H1 (cell line): ENCODE measurements around the gene GNG12. TPM values are rescaled to one million over a fixed set of nuclear protein-coding genes. Genes with fewer than 3 reads are reported as not detected.

Source experiments
- CTCF ChIA-PET: fragments of 300-600 bp; sonication (Branson Sonifier 250); formaldehyde crosslinking; loops from one replicate; lab custom pipeline; 2021; ENCODE audit not compliant: partially characterized antibody; lab: Charles Lee
- POLR2A ChIA-PET: fragments of 300-600 bp; sonication (Branson Sonifier 250); formaldehyde crosslinking; loops from one replicate; lab custom pipeline; 2021; ENCODE audit warnings: inconsistent platforms; ENCODE audit not compliant: partially characterized antibody; lab: Charles Lee
- DNase-seq, 2 experiments: peaks; one replicate each; pipeline versions ENCODE4 v3.0.0 to v3.0.0-alpha.2; 2010 to 2022; ENCODE audit warnings: low spot score in 2 of 2, low read depth in 1 of 2, mixed read lengths in 1 of 2
- FAIRE-seq: peaks from 2 replicates; lab custom pipeline; 2011; peaks lifted over from hg19 to GRCh38; lab: Jason Lieb, UNC
- H2AFZ ChIP-seq: 2 replicates; pipeline ENCODE4 v1.8.1; 2012; ENCODE audit warnings: low read length, inconsistent platforms
- H2AK5ac ChIP-seq: 2 replicates; pipeline ENCODE4 v1.6.1; 2013; ENCODE audit warnings: low read depth, low read length
- H2BK120ac ChIP-seq: replicated peaks from 2 replicates; pipeline ENCODE3; 2013; ENCODE audit warnings: low read depth, low read length, inconsistent platforms
- H2BK12ac ChIP-seq: 2 replicates; pipeline ENCODE4 v1.6.1; 2013; ENCODE audit warnings: low read depth, low read length
- H2BK15ac ChIP-seq: 2 replicates; pipeline ENCODE4 v1.6.1; 2013; ENCODE audit warnings: low read length
- H2BK20ac ChIP-seq: 2 replicates; pipeline ENCODE4 v1.6.1; 2013; ENCODE audit warnings: low read length
- H2BK5ac ChIP-seq: 2 replicates; pipeline ENCODE4 v1.6.1; 2013; ENCODE audit warnings: low read depth, low read length
- H3K14ac ChIP-seq: 2 replicates; pipeline ENCODE4 v1.6.1; 2013; ENCODE audit warnings: inconsistent platforms; ENCODE audit not compliant: insufficient read length
- H3K18ac ChIP-seq: 2 replicates; pipeline ENCODE4 v1.6.1; 2013; ENCODE audit warnings: low read length; ENCODE audit errors: extremely low read depth
- H3K23ac ChIP-seq: 2 replicates; pipeline ENCODE4 v1.6.1; 2013; ENCODE audit warnings: inconsistent platforms; ENCODE audit not compliant: insufficient read length
- H3K23me2 ChIP-seq: 2 replicates; pipeline ENCODE4 v1.6.1; 2013; ENCODE audit warnings: low read depth, low read length
- H3K27ac ChIP-seq: 2 replicates; pipeline ENCODE4 v1.6.1; 2011; ENCODE audit warnings: low read depth, low read length, inconsistent platforms
- H3K27me3 ChIP-seq, 4 experiments: replicated peaks in 1 of 4; 1 replicate in 1 of 4; 2 replicates in 3 of 4; pipeline versions ENCODE4 v1.6.1 to v1.8.1; 2011 to 2013; ENCODE audit warnings: low read length in 3 of 4, mild to moderate bottlenecking in 3 of 4, inconsistent platforms in 2 of 4, mixed read lengths in 2 of 4, moderate library complexity in 1 of 4; ENCODE audit not compliant: control insufficient read depth in 3 of 4, insufficient read depth in 3 of 4; ENCODE audit errors: extremely low read depth in 1 of 4
- H3K36me3 ChIP-seq, 4 experiments: 2 replicates each; pipeline versions ENCODE4 v1.6.1 to v1.8.1; 2011 to 2013; ENCODE audit warnings: mild to moderate bottlenecking in 4 of 4, low read length in 3 of 4, moderate library complexity in 2 of 4, control low read depth in 1 of 4, inconsistent platforms in 1 of 4; ENCODE audit not compliant: insufficient read depth in 4 of 4, control insufficient read depth in 2 of 4
- H3K4ac ChIP-seq: replicated peaks from 2 replicates; pipeline ENCODE3; 2013; ENCODE audit warnings: low read length, low read depth, mixed read lengths, inconsistent platforms; ENCODE audit not compliant: insufficient read length
- H3K4me1 ChIP-seq, 4 experiments: replicated peaks in 1 of 4; 1 replicate in 1 of 4; 2 replicates in 3 of 4; pipeline versions ENCODE4 v1.6.1 to v1.8.1; 2011 to 2013; ENCODE audit warnings: low read length in 3 of 4, inconsistent platforms in 2 of 4, mixed read lengths in 1 of 4; ENCODE audit not compliant: insufficient read depth in 4 of 4, control insufficient read depth in 3 of 4
- H3K4me2 ChIP-seq, 2 experiments: 2 replicates each; pipeline versions ENCODE4 v1.6.1 to v1.8.1; 2011 to 2013; ENCODE audit warnings: low read depth in 2 of 2, low read length in 2 of 2, control low read depth in 1 of 2, inconsistent platforms in 1 of 2, mild to moderate bottlenecking in 1 of 2; ENCODE audit not compliant: insufficient read depth in 1 of 2
- H3K4me3 ChIP-seq, 4 experiments: fragments of 200-600, 300-600 bp in 1 of 4; sonication (generic), shearing (Covaris generic), sonication (Bioruptor Twin) in 1 of 4; 2 replicates each; pipeline versions ENCODE4 v1.5.1 to v1.8.1; 2011 to 2016; ENCODE audit warnings: low read length in 4 of 4, low read depth in 3 of 4, control low read depth in 2 of 4, inconsistent platforms in 2 of 4, mild to moderate bottlenecking in 2 of 4, mixed read lengths in 1 of 4, moderate library complexity in 1 of 4; ENCODE audit not compliant: insufficient read depth in 2 of 4; ENCODE audit errors: extremely low read depth in 1 of 4
- H3K56ac ChIP-seq: replicated peaks from 2 replicates; pipeline ENCODE3; 2013; ENCODE audit warnings: low read depth, mild to moderate bottlenecking, mixed read lengths, low read length, inconsistent platforms; ENCODE audit not compliant: insufficient read length
- H3K79me1 ChIP-seq: 2 replicates; pipeline ENCODE4 v1.6.1; 2013; ENCODE audit warnings: low read depth, low read length, control low read depth
- H3K79me2 ChIP-seq, 2 experiments: 2 replicates each; pipeline versions ENCODE4 v1.6.1 to v1.8.1; 2012 to 2013; ENCODE audit warnings: low read length in 2 of 2, mild to moderate bottlenecking in 2 of 2, inconsistent platforms in 1 of 2; ENCODE audit not compliant: insufficient read depth in 2 of 2, control insufficient read depth in 1 of 2
- H3K9ac ChIP-seq, 4 experiments: replicated peaks in 1 of 4; 1 replicate in 1 of 4; 2 replicates in 3 of 4; pipeline versions ENCODE4 v1.6.1 to v1.8.1; 2011 to 2013; ENCODE audit warnings: low read depth in 3 of 4, low read length in 3 of 4, control low read depth in 2 of 4, mild to moderate bottlenecking in 2 of 4, moderate library complexity in 2 of 4, inconsistent platforms in 1 of 4; ENCODE audit errors: extremely low read depth in 1 of 4
- H3K9me3 ChIP-seq, 2 experiments: 2 replicates each; pipeline versions ENCODE4 v1.6.1 to v1.8.1; 2012 to 2013; ENCODE audit warnings: mild to moderate bottlenecking in 2 of 2, moderate library complexity in 2 of 2, control low read depth in 1 of 2, inconsistent platforms in 1 of 2, low read depth in 1 of 2, low read length in 1 of 2, mixed read lengths in 1 of 2; ENCODE audit not compliant: insufficient read depth in 2 of 2
- H4K20me1 ChIP-seq, 2 experiments: replicated peaks in 1 of 2; 2 replicates each; pipeline versions ENCODE3 to v1.8.1; 2011 to 2013; ENCODE audit warnings: inconsistent platforms in 2 of 2, low read length in 2 of 2, mild to moderate bottlenecking in 1 of 2; ENCODE audit not compliant: insufficient read depth in 2 of 2, control insufficient read depth in 1 of 2
- H4K5ac ChIP-seq: 2 replicates; pipeline ENCODE4 v1.6.1; 2013; ENCODE audit warnings: low read length, low read depth, mixed read lengths, inconsistent platforms; ENCODE audit not compliant: insufficient read length
- H4K8ac ChIP-seq: 2 replicates; pipeline ENCODE4 v1.8.0; 2013; ENCODE audit warnings: mild to moderate bottlenecking, moderate library complexity, low read length, inconsistent platforms; ENCODE audit not compliant: insufficient read depth; ENCODE audit errors: extremely low read depth
- H4K91ac ChIP-seq: replicated peaks from 2 replicates; pipeline ENCODE3; 2013; ENCODE audit warnings: low read length, mixed read lengths, inconsistent platforms; ENCODE audit not compliant: insufficient read length
- WGBS, 2 experiments: shearing (Covaris generic) in 1 of 2; methylation state at CpG; one replicate each; pipeline versions ENCODE4 v1.1.6 to v1.1.7; 2013 to 2015; ENCODE audit warnings: low lambda C conversion rate in 2 of 2, mixed read lengths in 2 of 2, inconsistent platforms in 1 of 2, low coverage in 1 of 2, missing lambda C conversion rate in 1 of 2; ENCODE audit not compliant: insufficient replicate concordance in 2 of 2, insufficient coverage in 1 of 2, insufficient read length in 1 of 2; ENCODE audit errors: extremely low coverage in 1 of 2, missing lambda C conversion rate in 1 of 2; 5-methylcytosine and 5-hydroxymethylcytosine counted together
- polyA plus RNA-seq, 7 experiments: library from polyadenylated mRNA; depleted of rRNA in 3 of 7; stranded (reverse) in 5 of 7; unstranded in 2 of 7; fragments of >200 nt in 5 of 7; fragments of 200-250 nt in 2 of 7; gene quantifications; 1 replicate in 5 of 7; 2 replicates in 1 of 7; 4 replicates in 1 of 7; pipeline versions ENCODE4 v1.2.1 to v1.2.3, GENCODE V29; 2011 to 2013; ENCODE audit warnings: missing spikeins in 2 of 7, mixed read lengths in 2 of 7
- total RNA-seq: library from RNA; stranded (reverse); fragmentation: NEBNext Ultra II Directional; extraction: Animal tissue kit (Norgen Biotek cat#: 25700); gene quantifications from 2 replicates; pipeline ENCODE4 v1.2.1, GENCODE V29; 2021

The GNG12 gene
- total and polyA plus RNA-seq, 2 of the 8 experiments (the other 6 are each of a cell fraction or from before 2014, with no cell fraction given), result 11.4 to 35.8 TPM

DNA sequence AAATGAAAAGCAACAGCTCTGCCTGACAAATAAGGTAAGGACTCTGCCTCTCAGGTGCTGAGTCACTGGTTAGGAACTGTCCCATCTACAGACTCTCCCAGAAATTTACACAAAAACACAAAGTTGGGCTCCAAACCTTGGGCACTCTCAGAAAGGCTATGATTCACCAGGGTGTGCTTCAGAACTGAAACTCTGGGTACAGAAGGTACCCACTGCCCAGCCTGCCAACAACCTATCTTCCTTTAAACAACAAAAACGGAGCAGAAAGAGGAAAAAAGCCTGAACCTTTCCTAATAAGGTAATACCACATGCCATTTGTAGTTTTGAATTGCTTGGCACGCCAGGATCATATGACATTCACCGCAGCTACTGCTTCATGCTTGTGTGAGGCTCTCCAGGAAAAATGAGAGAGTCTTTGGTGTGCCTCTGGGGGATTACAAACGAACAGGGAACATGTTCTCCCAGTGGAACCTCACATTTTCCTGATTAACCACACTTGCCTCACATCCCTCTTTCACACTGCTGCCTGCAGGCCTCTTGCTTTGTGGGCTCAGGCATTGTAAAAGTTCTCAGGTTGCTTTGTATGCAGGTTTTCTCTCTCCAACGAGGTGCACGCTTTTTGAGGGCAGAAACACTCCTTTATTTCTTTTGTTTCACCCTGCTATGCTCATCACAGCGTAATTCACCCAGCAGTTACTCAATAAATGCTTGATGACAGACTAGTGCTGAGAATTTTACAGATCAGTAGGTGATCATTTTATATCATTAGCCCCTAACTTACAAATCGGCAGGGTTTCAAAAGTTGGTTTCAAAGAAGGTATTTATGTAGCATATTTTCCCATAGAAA is 83.2 kb downstream of the GNG12 start:
- POLR2A ChIA-PET, result interaction anchor here (0.9 to 2.2 kb wide), 5 partner anchors 22 to 65 kb away, joined by 3 to 11 read pairs (median 3); partner anchors contain the start of gene GADD45A
- H4K91ac ChIP-seq, result peak overlapping the region; percentile 26
- no peak overlapping the region for H3K56ac ChIP-seq
- CTCF ChIA-PET, result interaction anchor here (1.0 to 12.6 kb wide), 6 partner anchors 9 to 189 kb away, joined by 3 to 156 read pairs (median 14); no protein-coding TSS in a partner anchor
- no peaks in the 10 kb centered on the region for H3K23me2 ChIP-seq
- no peaks in the 10 kb centered on the region for H4K20me1 ChIP-seq
- H3K14ac ChIP-seq, result no peak overlapping the region
- H2AK5ac ChIP-seq, result 0 out of 2 replicates have a peak overlapping the region, but pooled peaks have one; percentile 19
- no peak overlapping the region for H3K23ac ChIP-seq
- H3K9me3 ChIP-seq, result no peaks in the 10 kb centered on the region
- peak overlapping the region in 3 of 4 experiments; percentile 20 to 54 (median 33); a peak in 5 of 7 replicates for H3K9ac ChIP-seq
- H3K79me2 ChIP-seq, result no peaks in the 10 kb centered on the region
- DNase-seq (no peak), FAIRE-seq (no peak)
- peak overlapping the region; percentile 1 for H4K5ac ChIP-seq
- H3K79me1 ChIP-seq, result no peaks in the 10 kb centered on the region
- peak overlapping the region; percentile 52; the same call in 1 of the 2 replicates for H2BK12ac ChIP-seq
- peak overlapping the region; percentile 36; the same call in 1 of the 2 replicates for H3K18ac ChIP-seq
- WGBS, 2 experiments, result 29% methylated on average over 8 of the region's 8 CpGs; no CpG with 5 or more reads in 1 of the 2 experiments
- H3K27me3 ChIP-seq, result no peaks in the 10 kb centered on the region
- H3K4me1 ChIP-seq, result peaks cover 9 to 38% (median 31%) of the 10 kb centered on the region in 4 experiments; a peak in 6 of 7 replicates
- no peak overlapping the region for H4K8ac ChIP-seq
- no peak overlapping the region; the same call in 1 of the 2 replicates for H2BK15ac ChIP-seq
- peak overlapping the region; percentile 37 for H3K4ac ChIP-seq
- H2BK120ac ChIP-seq, result peak overlapping the region; percentile 7
- peak overlapping the region; percentile 50; the same call in 1 of the 2 replicates for H2BK20ac ChIP-seq
- H2BK5ac ChIP-seq, result peak overlapping the region; percentile 87
- H3K4me3 ChIP-seq, result peak overlapping the region in 2 of 4 experiments; percentile 7 to 44; a peak in 2 of 8 replicates
- peak overlapping the region; percentile 72 for H3K27ac ChIP-seq
- no peaks in the 10 kb centered on the region for H3K36me3 ChIP-seq
- 0 out of 2 replicates have a peak overlapping the region, but pooled peaks have one; percentile 21 for H2AFZ ChIP-seq
- H3K4me2 ChIP-seq, result peak overlapping the region; percentile 52 to 64
